Gastrocnemius medialis (tissue), 4 donors: ENCODE results near the gene DAND5. TPM values are rescaled to one million over a fixed set of nuclear protein-coding genes. Genes with fewer than 3 reads are reported as not detected.

Experiments
- ATAC-seq, 2 donors: fragments of 150-250 bp; one replicate each; pipeline ENCODE4 v1.9.1; 2016
- DNase-seq, 2 donors: peaks; one replicate each; pipeline ENCODE4 v3.0.0-alpha.2; 2019
- H3K27ac ChIP-seq, 4 donors: fragments of 200-600 bp; sonication (generic); 1 replicate in 1 of 4; 2 replicates in 3 of 4; pipeline ENCODE4 v1.5.1; 2016 to 2018; ENCODE audit warnings: mild to moderate bottlenecking in 2 of 4, moderate library complexity in 1 of 4
- H3K27me3 ChIP-seq, 3 donors: fragments of 200-600 bp; sonication (generic) in 2 of 3; 1 replicate in 1 of 3; 2 replicates in 2 of 3; pipeline versions ENCODE4 v1.5.1 to v1.6.0; 2016 to 2019; ENCODE audit warnings: mild to moderate bottlenecking in 1 of 3, moderate library complexity in 1 of 3
- H3K36me3 ChIP-seq, 2 donors: fragments of 200-600 bp; sonication (generic) in 1 of 2; one replicate each; pipeline ENCODE4 v1.5.1; 2017 to 2018
- H3K4me1 ChIP-seq, 2 donors: fragments of 200-600 bp; sonication (generic) in 1 of 2; one replicate each; pipeline ENCODE4 v1.5.1; 2016 to 2017; ENCODE audit warnings: mild to moderate bottlenecking in 2 of 2
- H3K4me3 ChIP-seq, 4 donors: fragments of 200-600 bp; sonication (generic) in 3 of 4; 1 replicate in 1 of 4; 2 replicates in 3 of 4; pipeline ENCODE4 v1.5.1; 2016 to 2019; ENCODE audit warnings: mild to moderate bottlenecking in 2 of 4
- H3K9me3 ChIP-seq, 3 donors: fragments of 200-600 bp; sonication (generic) in 2 of 3; 1 replicate in 1 of 3; 2 replicates in 2 of 3; pipeline ENCODE4 v1.5.1; 2016 to 2019
- POLR2A ChIP-seq, 2 donors: fragments of 450-650 bp; IDR thresholded peaks; one replicate each; pipeline ENCODE4 v1.6.1; 2017; ENCODE audit warnings: antibody characterized with exemption in 2 of 2, mild to moderate bottlenecking in 2 of 2, moderate library complexity in 2 of 2
- in situ Hi-C, 4 donors: fragments of 200-750 bp; cut with MboI; loops; one replicate each; pipeline versions ENCODE4 v1.15.0 to v1.8.0; 2017; ENCODE audit warnings: low sequenced_read_pairs in 4 of 4
- intact Hi-C: fragments of 100-400 bp; cut with DNase I; formaldehyde crosslinking; loops from one replicate; pipeline ENCODE4 v1.15.1; 2023; ENCODE audit warnings: low total_unique reads
- total RNA-seq, 4 donors: library from RNA; depleted of rRNA; stranded (reverse); fragments of >200 nt; gene quantifications; one replicate each; pipeline versions ENCODE4 v1.1.0 to v1.2.3, GENCODE V29; 2016
- TF ChIP-seq, protein P1 (sequence below), 5 experiments: fragments of 450-650 bp in 3 of 5; fragments of 200-600 bp in 2 of 5; sonication (generic) in 2 of 5; IDR thresholded peaks in 4 of 5; conservative IDR thresholded peaks in 1 of 5; 1 replicate in 4 of 5; 2 replicates in 1 of 5; pipeline ENCODE4 v1.5.1; 2016 to 2019; ENCODE audit warnings: antibody characterized with exemption in 5 of 5, mild to moderate bottlenecking in 3 of 5, moderate library complexity in 3 of 5

Gene DAND5
- total RNA-seq, 4 donors from 2014 or later, result not detected

DNA sequence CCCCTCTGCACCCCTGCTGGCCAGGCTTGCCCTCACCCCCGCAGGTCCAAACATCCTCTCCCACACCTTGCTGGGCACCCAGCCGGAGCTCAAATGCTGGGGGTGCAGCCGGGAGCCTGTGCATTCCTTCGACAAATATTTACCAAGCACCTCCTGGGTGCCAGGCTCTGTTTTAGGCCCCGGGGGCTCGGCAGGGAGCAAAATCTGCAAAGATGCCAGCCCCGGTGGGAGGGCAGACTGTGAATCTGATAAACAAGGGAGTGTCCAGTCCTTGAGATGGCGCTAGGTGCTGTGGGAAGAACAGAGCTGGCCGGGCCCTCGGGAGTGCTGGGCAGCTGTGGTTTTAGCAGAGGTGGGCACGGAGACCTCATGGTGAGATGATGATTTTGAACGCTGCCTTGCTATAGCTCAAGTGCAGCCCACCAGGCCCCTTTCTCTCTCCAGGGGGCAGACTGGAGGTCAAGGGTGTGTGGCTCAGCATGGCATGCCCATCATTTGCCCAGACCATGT, 36.5 kb downstream of the DAND5 start:
- intact Hi-C loops, result no loop called here
- H3K4me3 ChIP-seq, result peak overlapping the region in 3 of 4 donors; percentile 6 to 50 (median 48)
- peaks cover 86 to 93% of the 10 kb centered on the region in 2 donors for H3K4me1 ChIP-seq

DNA sequence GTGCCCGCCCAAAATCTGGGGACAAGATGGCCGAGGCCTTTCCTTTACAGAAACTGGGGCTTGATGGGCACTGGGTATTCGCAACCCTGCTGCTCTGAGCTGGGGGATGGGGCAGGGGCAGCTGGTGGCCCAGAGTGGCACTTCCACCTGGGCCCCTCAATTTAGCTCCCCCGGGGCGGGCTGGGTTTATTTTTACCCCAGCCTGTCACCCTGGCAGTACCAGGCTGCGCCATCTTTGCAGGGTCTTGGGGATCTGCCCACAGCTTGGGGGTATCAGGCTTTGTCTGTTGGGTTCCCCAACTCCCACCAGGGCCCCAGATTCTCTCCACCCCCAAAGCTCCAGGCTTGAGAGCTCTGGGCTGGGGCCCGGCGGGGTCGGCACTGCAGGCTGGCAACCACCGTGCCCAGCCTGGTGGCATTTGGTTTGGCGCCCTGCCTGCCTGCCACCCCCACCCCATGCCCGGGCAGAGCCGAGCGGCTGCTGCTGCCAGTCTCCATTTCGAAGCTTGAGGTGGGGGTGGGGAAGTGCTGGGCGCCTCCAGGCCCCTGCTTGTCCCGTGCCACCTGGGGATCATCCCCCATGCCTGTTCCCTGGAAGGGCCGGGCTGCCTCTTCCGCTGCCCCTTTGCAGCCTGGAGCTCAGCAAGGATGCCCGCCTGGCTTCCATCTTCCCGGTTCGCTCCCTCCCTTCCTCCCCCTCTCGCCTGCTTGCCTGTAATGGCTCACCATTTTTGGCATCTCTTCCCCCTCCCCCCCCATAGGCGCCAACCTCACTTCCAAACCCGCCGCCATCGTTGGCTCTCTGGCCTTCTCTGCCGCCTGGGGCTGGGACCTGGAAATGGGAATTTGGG, 37.3 kb downstream of the DAND5 start:
- peak overlapping the region; percentile 97 to 100 (median 99) for H3K27ac ChIP-seq
- H3K4me1 ChIP-seq, result peaks cover 86 to 93% of the 10 kb centered on the region in 2 donors
- in situ Hi-C loops, result no loop called here
- ATAC-seq (peak; percentile 31 to 32), DNase-seq (peak; percentile 72 to 90)
- H3K4me3 ChIP-seq, result peak overlapping the region; percentile 29 to 50 (median 42)
- TF ChIP-seq, protein P1, sequence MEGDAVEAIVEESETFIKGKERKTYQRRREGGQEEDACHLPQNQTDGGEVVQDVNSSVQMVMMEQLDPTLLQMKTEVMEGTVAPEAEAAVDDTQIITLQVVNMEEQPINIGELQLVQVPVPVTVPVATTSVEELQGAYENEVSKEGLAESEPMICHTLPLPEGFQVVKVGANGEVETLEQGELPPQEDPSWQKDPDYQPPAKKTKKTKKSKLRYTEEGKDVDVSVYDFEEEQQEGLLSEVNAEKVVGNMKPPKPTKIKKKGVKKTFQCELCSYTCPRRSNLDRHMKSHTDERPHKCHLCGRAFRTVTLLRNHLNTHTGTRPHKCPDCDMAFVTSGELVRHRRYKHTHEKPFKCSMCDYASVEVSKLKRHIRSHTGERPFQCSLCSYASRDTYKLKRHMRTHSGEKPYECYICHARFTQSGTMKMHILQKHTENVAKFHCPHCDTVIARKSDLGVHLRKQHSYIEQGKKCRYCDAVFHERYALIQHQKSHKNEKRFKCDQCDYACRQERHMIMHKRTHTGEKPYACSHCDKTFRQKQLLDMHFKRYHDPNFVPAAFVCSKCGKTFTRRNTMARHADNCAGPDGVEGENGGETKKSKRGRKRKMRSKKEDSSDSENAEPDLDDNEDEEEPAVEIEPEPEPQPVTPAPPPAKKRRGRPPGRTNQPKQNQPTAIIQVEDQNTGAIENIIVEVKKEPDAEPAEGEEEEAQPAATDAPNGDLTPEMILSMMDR (IDR thresholded peaks at IDR 0.05 in 4 of 5, conservative IDR thresholded peaks at IDR 0.05 in 1 of 5), result no peak
- TF ChIP-seq POLR2A (IDR thresholded peaks at IDR 0.05), result peak; percentile 37 to 39
- H3K36me3 ChIP-seq, result no peaks in the 10 kb centered on the region
- no peaks in the 10 kb centered on the region for H3K9me3 ChIP-seq
- intact Hi-C loops, result no loop called here
- no peaks in the 10 kb centered on the region for H3K27me3 ChIP-seq

More for the DNA sequence above, 36.5 kb downstream of the DAND5 start:
- in situ Hi-C loops, result no loop called here
- Histone ChIP-seq H3K9me3 (no peaks in the 10 kb centered on the region), H3K27ac (peak overlapping the region; percentile 97 to 100 (median 99)), H3K27me3 (no peaks in the 10 kb centered on the region), H3K36me3 (no peaks in the 10 kb centered on the region)
- DNase-seq (peak in 1 of 2 donors; percentile 72), ATAC-seq (no peak)
- TF ChIP-seq, protein P1 (IDR thresholded peaks at IDR 0.05 in 4 of 5, conservative IDR thresholded peaks at IDR 0.05 in 1 of 5), result peak in 2 of 5 experiments; percentile 4 to 19
- TF ChIP-seq POLR2A (IDR thresholded peaks at IDR 0.05), result no peak

DNA sequence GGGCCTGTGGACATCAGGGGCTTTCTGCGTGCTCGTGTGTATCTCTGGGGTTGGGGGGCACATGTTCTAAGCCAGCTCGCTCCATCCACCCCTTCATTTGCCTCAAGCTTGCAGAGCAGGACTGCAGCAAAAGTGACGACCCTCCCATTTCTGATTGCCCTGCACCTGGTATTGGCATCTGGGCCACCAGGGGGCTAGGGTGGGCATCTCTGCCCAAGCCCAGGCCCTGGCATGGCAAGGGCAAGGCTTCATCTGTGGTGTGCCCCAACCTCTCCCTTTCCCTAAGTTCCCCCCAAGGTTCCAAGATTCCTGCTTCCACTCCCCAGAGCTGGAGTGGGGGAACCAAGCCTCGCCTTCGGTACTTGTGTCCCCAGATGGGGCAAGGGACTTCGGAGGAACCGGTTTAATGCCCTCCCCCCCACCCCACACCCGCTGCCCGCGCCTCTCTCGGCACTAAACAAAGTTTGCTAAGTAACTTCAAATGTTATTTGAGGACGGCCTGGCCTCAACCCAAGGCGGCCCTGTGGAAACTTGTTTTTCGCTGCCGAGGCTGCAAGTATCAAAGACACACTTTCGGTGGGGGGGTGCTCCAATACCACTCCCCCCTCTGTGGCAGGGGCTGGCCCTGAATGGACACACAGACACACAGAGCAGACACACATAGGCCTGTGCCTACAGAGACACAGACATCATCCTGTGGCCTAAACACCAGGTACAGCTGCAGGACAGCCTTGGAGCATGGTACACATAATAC, 38.1 kb downstream of the DAND5 start:
- Histone ChIP-seq H3K27ac (peak overlapping the region; percentile 97 to 100 (median 99)), H3K9me3 (no peaks in the 10 kb centered on the region), H3K4me1 (peaks cover 89 to 98% of the 10 kb centered on the region in 2 donors), H3K4me3 (peak overlapping the region; percentile 29 to 50 (median 42)), H3K27me3 (no peaks in the 10 kb centered on the region), H3K36me3 (no peaks in the 10 kb centered on the region)
- in situ Hi-C loops (no loop called here), intact Hi-C loops (no loop called here)
- ATAC-seq, result peak in 1 of 2 donors; percentile 25
- TF ChIP-seq, protein P1 (IDR thresholded peaks at IDR 0.05 in 4 of 5, conservative IDR thresholded peaks at IDR 0.05 in 1 of 5), result peak in 1 of 5 experiments; percentile 24
- no peak for TF ChIP-seq POLR2A (IDR thresholded peaks at IDR 0.05)
- peak in 1 of 2 donors; percentile 90 for DNase-seq

DNA sequence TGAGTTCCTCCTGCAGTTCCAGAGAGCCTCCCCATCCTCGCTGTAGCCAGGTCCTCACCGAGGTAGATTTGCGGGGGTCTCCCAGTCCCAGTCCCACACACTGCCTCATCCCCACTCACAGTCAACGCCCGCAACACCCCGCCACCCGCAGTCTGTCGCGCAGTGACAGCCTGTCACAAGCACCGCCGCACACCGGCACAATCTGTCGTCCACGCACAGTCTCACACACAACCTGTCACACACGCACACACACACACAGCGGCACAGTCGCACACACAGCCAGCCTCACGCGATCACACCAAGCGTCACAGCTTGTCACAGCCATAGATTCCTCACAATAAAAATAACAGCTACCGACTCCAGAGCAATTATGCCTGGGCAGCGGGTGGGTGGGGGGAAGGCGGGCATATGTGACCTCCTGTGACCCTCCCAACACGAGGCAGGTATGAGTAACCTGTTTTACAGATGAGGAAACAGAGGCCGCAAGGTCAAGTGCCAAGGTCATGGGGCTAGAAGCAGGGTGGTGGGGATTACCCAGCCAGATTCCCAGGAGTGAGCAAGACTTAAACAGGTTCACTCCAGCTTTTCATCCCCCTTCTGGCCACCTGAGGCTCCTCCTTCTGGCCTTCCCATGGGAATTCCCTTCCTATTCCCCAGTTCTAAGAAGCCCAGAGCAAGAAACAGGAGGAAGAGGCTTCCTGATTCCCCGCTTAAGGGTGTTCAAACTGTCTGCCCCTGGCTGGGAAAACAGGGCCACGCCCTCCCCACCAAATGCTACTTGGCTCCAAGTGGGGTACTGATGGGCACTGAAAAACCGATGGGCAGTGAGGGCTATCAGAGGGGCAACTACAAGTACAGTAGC, 39.8 kb downstream of the DAND5 start:
- TF ChIP-seq POLR2A (IDR thresholded peaks at IDR 0.05), result no peak
- TF ChIP-seq, protein P1 (IDR thresholded peaks at IDR 0.05 in 4 of 5, conservative IDR thresholded peaks at IDR 0.05 in 1 of 5), result no peak
- H3K4me3 ChIP-seq, result no peak overlapping the region
- no peak for DNase-seq
- no peaks in the 10 kb centered on the region for H3K27me3 ChIP-seq
- ATAC-seq, result no peak
- H3K9me3 ChIP-seq, result no peaks in the 10 kb centered on the region
- peak overlapping the region; percentile 97 to 100 (median 99) for H3K27ac ChIP-seq
- intact Hi-C loops (no loop called here), in situ Hi-C loops (no loop called here)
- H3K36me3 ChIP-seq, result no peaks in the 10 kb centered on the region
- peaks cover 75 to 89% of the 10 kb centered on the region in 2 donors for H3K4me1 ChIP-seq
